HG03378 (cell line): ENCODE measurements around the gene LPP.
A peak's percentile ranks its signal among the peaks of the same experiment; 100 is the strongest.

Experiments
- ATAC-seq: cut with Tn5 transposase; IDR thresholded peaks from one replicate; pipeline ENCODE4 v1.9.1; 2021; ENCODE audit warnings: mild to moderate bottlenecking, moderate library complexity; ENCODE audit not compliant: unreplicated experiment

Gene LPP

GRCh38 chr3:188392076-188392475 lies 238.1 kb downstream of the LPP start:
- ATAC-seq: no peak

- no peak for ATAC-seq
These were observed 240.7 kb downstream of the LPP start for GRCh38 chr3:188394623-188395022.

GRCh38 chr3:188396251-188396650 lies 242.3 kb downstream of the LPP start:
- ATAC-seq: no peak

GRCh38 chr3:188396900-188397299 lies 242.9 kb downstream of the LPP start:
- no peak for ATAC-seq

GRCh38 chr3:188397766-188398705 lies 244.1 kb downstream of the LPP start:
- ATAC-seq: no peak

GRCh38 chr3:188400494-188401243 lies 246.7 kb downstream of the LPP start:
- peak; percentile 93 for ATAC-seq

GRCh38 chr3:188401244-188401993 lies 247.5 kb downstream of the LPP start:
- no peak for ATAC-seq

- ATAC-seq: no peak
These were observed 248.3 kb downstream of the LPP start for GRCh38 chr3:188402229-188402628.

GRCh38 chr3:188403404-188403803 lies 249.4 kb downstream of the LPP start:
- no peak for ATAC-seq

- no peak for ATAC-seq
These were observed 250.2 kb downstream of the LPP start for GRCh38 chr3:188404124-188404523.

GRCh38 chr3:188404701-188405100 lies 250.7 kb downstream of the LPP start:
- ATAC-seq: no peak

GRCh38 chr3:188407158-188407880 lies 253.4 kb downstream of the LPP start:
- no peak for ATAC-seq

- no peak for ATAC-seq
These were observed 254.9 kb downstream of the LPP start for GRCh38 chr3:188408831-188409230.

GRCh38 chr3:188411750-188412149 lies 257.8 kb downstream of the LPP start:
- ATAC-seq: no peak

GRCh38 chr3:188415196-188415595 lies 261.2 kb downstream of the LPP start:
- ATAC-seq: no peak

GRCh38 chr3:188416041-188416440 lies 262.1 kb downstream of the LPP start:
- no peak for ATAC-seq

- no peak for ATAC-seq
These were observed 263.3 kb downstream of the LPP start for GRCh38 chr3:188417271-188417696.

GRCh38 chr3:188417766-188418165 lies 263.8 kb downstream of the LPP start:
- no peak for ATAC-seq

- peak; percentile 31 for ATAC-seq
These were observed 267.3 kb downstream of the LPP start for GRCh38 chr3:188421151-188421821.
